HepG2 (cell line): ENCODE data around the gene PFAS. TPM values are rescaled to one million over a fixed set of nuclear protein-coding genes. Genes with fewer than 3 reads are reported as not detected.

Experiments
- CSRNP1 ChIP-seq: sonication (generic); formaldehyde crosslinking; IDR thresholded peaks from 2 replicates; pipeline ENCODE4 v1.8.1; 2023; ENCODE audit warnings: mild to moderate bottlenecking, missing genetic modification reagents
- FOXK1 ChIP-seq: sonication (generic); formaldehyde crosslinking; IDR thresholded peaks from 2 replicates; pipeline ENCODE4 v1.4.0; 2020; ENCODE audit warnings: low read depth, missing genetic modification reagents, borderline replicate concordance
- FUBP1 ChIP-seq: sonication (generic); formaldehyde crosslinking; IDR thresholded peaks from 2 replicates; pipeline ENCODE4 v1.5.1; 2020; ENCODE audit warnings: missing genetic modification reagents, mild to moderate bottlenecking, borderline replicate concordance
- HDAC1 ChIP-seq: sonication (generic); formaldehyde crosslinking; IDR thresholded peaks from 2 replicates; pipeline ENCODE4 v1.5.1; 2020; ENCODE audit warnings: mild to moderate bottlenecking, missing genetic modification reagents
- LBX2 ChIP-seq: sonication (generic); formaldehyde crosslinking; IDR thresholded peaks from 2 replicates; pipeline ENCODE4 v1.5.0; 2020; ENCODE audit warnings: missing genetic modification reagents, mild to moderate bottlenecking, borderline replicate concordance
- RFX3 ChIP-seq: IDR thresholded peaks from 2 replicates; pipeline ENCODE4 v1.6.1; 2016; ENCODE audit warnings: missing biosample characterization, missing genetic modification reagents
- ZBTB40 ChIP-seq, 2 experiments: fragments of 450-650 bp in 1 of 2; sonication (generic) in 1 of 2; formaldehyde crosslinking in 1 of 2; IDR thresholded peaks; 2 replicates each; pipeline versions ENCODE4 v1.6.1 to v1.8.0; 2016 to 2022; ENCODE audit warnings: antibody characterized with exemption in 1 of 2, mild to moderate bottlenecking in 1 of 2, missing genetic modification reagents in 1 of 2
- ZBTB8A ChIP-seq: sonication (generic); formaldehyde crosslinking; IDR thresholded peaks from 2 replicates; pipeline ENCODE4 v1.4.0; 2020; ENCODE audit warnings: mild to moderate bottlenecking, low read depth, missing genetic modification reagents, borderline replicate concordance
- ZNF574 ChIP-seq: sonication (generic); formaldehyde crosslinking; IDR thresholded peaks from 2 replicates; pipeline ENCODE4 v1.4.0; 2020; ENCODE audit warnings: missing genetic modification reagents
- ZSCAN25 ChIP-seq: sonication (generic); formaldehyde crosslinking; IDR thresholded peaks from 2 replicates; pipeline ENCODE4 v1.8.0; 2022; ENCODE audit warnings: mild to moderate bottlenecking, missing genetic modification reagents
- polyA plus RNA-seq, 8 experiments: library from polyadenylated mRNA; depleted of rRNA in 3 of 8; stranded (reverse) in 7 of 8; unstranded in 1 of 8; fragments of >200 nt; fragmentation: Illumina TruSeq in 4 of 8; extraction: Trizol in 4 of 8; gene quantifications; 2 replicates each; pipeline versions ENCODE4 v1.2.1 to v1.2.3, GENCODE V29; 2011 to 2016; ENCODE audit warnings: low read depth in 4 of 8, missing spikeins in 1 of 8, mixed read lengths in 1 of 8; ENCODE audit not compliant: insufficient read depth in 1 of 8
- total RNA-seq, 5 experiments: library from RNA; depleted of rRNA; stranded (reverse); fragments of >200 nt; fragmentation: Illumina TruSeq; extraction: Trizol; gene quantifications; 2 replicates each; pipeline ENCODE4 v1.2.3, GENCODE V29; 2016; ENCODE audit warnings: low read depth in 1 of 5

The PFAS gene
- total and polyA plus RNA-seq, 2 of the 13 experiments (the other 11 are each of a cell fraction or from before 2014, with no cell fraction given): 49.4 to 58.2 TPM

GRCh38 chr17:8288336-8289102, 39.4 kb downstream of the PFAS start, which contains the start of gene RANGRF (continued):
- peak; percentile 60; the same call in 1 of the 2 replicates for TF ChIP-seq ZSCAN25 (CRISPR knock-in tag)
- 0 out of 2 replicates have a peak, but pooled peaks have one; percentile 27 for TF ChIP-seq ZNF574 (CRISPR knock-in tag)
- TF ChIP-seq HDAC1 (CRISPR knock-in tag): peak; percentile 80; the same call in 1 of the 2 replicates
- no peak for TF ChIP-seq LBX2
- TF ChIP-seq RFX3 (CRISPR knock-in tag): no peak
- TF ChIP-seq FOXK1 (CRISPR knock-in tag): peak; percentile 16; the same call in 1 of the 2 replicates
- TF ChIP-seq ZBTB8A (CRISPR knock-in tag): no peak
- TF ChIP-seq CSRNP1 (CRISPR knock-in tag): no peak; the same call in 1 of the 2 replicates
- TF ChIP-seq FUBP1 (CRISPR knock-in tag): no peak
- TF ChIP-seq ZBTB40 (IDR thresholded peaks at IDR 0.05): no peak
- TF ChIP-seq ZBTB40 (CRISPR knock-in tag; IDR thresholded peaks at IDR 0.05): no peak; the same call in 1 of the 2 replicates
